ENCODE measurements around the gene ESPNL.
A peak's percentile ranks its signal among the peaks of the same experiment; 100 is the strongest.
"Not testable (repeated sequence)": the region's sequence is repeated elsewhere in the genome, so short reads cannot be mapped to it uniquely, and the experiment has no call there.

The ESPNL gene

GRCh38 chr2:238161291-238162051 lies 61.3 kb downstream of the ESPNL start:
- no peak for DNase-seq

GRCh38 chr2:238162251-238162845 lies 62.2 kb downstream of the ESPNL start:
- no peak for DNase-seq

GRCh38 chr2:238162846-238163441 lies 62.8 kb downstream of the ESPNL start:
- DNase-seq: peak; percentile 32

DNA sequence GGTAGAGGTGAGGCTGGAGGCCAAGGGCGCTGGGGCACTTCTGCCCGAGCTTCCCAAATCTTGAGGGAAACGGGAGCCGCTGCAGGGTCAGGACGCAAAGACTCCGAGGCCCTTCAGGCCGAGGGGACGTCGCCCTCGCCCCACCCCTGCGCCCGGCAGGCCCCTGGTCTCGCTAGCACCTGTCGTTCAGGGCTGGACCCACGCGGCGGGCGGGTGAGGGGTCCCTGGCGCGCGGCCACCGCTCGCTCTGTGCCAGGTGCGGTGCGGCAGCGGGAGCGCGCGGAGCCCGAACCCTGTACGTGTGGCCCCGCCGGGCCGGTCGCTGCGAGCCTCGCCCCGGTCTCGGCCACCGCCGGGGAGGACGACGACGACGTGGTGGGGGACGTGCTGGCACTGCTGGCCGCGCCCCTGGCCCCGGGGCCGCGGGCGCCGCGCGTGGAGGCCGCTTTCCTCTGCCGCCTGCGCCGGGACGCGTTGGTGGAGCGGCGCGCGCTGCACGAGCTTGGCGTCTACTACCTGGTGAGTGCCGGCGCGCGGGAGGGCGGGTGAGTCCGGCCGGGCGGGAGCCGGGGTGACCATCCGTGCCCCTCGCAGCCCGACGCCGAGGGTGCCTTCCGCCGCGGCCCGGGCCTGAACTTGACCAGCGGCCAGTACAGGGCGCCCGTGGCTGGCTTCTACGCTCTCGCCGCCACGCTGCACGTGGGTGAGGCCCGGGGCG lies 63.5 kb downstream of the ESPNL start:
- DNase-seq: no peak

DNA sequence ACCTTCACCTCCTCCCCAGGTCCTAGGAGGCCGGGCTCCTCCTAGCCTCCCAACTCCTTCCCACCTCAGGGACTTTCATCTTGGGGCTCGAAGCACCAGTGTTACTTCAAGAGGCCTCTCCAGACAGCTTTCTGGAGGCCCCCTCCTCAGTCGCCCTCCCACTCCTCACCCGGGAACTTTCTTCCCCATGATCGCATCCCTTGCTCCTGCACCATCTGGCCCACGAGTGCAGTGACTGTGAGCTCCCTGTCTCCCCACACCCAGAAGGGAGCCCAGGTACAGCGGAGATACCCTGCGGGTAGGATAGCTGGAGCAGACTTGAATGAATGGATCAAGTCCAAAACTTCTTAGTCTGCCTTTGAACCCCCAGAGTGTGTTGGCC lies 64.8 kb downstream of the ESPNL start:
- DNase-seq: no peak

GRCh38 chr2:238165288-238165921 lies 65.3 kb downstream of the ESPNL start:
- DNase-seq: no peak

DNA sequence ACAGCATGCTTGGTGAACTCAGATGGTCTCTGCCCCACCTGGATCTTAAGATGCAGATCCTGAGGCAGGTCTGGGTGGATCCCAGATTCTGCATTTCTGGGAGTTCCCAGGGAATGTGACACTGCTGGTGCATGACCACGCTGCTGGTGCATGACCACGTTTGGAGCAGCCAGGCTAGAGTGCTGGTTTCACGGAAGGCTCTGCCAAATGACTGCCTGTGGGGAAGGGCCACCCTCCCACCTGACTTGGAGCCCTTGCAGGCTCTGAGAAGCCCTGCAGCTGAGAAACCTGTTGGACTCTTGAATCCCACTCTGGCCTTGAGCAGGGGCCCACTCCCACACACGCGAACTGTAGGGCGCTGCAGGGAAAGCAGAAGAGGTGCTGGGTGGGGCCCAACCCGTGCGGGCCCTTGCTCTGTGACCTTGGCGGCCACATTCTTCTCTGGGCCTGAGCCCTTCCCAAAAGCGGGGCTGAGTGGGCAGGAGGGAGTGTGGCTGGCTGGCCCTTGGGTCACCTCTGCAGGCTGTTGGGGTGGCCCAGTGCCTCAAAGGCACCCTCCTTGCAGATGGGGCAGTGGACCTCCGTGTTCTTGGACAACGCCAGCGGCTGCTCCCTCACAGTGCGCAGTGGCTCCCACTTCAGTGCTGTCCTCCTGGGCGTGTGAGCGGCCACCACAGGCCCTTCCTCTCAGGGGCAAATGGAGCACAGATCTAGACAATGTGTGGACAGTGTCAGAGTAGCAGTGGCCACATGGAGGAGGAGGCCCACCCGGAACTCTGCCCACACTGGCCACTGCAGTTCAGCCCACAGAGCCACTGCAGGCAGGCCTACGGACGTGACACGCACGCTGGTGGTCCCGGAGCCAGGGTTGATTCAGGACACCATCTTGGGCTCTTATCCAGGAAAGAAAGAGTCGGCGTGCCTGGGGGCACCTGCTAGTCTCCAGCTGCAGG lies 66.5 kb downstream of the ESPNL start:
- no peak for DNase-seq

DNA sequence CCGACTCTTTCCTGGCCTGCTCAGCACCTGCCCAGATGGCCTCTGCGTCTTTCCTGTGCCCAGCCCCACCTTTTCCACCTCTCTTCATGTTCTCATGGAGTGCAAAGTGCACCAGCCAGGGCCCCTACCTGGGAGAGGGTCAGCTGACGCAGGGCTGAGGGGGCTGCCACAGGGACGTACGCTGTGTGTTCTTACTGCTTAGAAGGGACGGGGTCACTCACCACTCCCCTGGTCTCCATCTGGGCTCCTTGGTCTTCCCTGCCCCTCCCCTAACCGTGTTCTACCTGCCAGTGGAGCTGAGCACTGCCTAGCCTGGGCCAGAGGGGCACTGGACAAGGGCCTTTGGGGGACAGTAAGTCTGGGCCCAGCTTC lies 67.2 kb downstream of the ESPNL start:
- no peak for DNase-seq

- DNase-seq: no peak
Observed at GRCh38 chr2:238167761-238168160, 67.6 kb downstream of the ESPNL start.

GRCh38 chr2:238168196-238169047 lies 68.3 kb downstream of the ESPNL start:
- DNase-seq: no peak

DNA sequence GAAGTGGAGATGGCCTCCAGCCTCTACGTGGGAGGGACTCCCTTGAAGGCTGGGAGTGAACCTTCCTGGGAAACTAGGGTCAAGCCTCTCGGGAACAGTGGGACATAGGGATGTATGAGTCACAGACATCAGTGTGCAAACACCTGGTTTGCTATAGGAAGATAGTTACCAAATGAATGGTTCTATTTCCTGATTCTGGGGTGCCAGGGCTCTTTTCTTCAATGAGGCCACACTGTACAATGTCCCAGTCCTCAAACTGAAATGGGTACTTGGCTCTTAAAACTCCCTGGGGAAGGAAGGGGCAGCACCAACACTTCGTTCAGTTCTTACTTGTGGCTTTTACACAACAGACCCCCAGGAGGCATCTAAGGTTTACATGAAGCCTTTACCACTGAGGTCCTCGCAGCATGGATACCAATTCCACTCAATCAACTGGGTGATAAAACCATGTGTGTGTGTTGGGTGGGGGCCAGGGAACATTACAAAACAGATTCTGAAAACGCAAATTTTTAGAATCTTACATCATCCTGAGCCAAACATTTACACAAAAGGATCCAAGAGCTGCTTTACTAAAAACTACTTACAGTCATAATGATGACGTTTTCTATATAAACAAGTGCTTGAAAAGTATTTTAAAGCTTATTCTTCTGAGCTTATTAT lies 69.0 kb downstream of the ESPNL start:
- peak; percentile 92 for DNase-seq

GRCh38 chr2:238169708-238170251 lies 69.6 kb downstream of the ESPNL start:
- peak; percentile 95 for DNase-seq

DNA sequence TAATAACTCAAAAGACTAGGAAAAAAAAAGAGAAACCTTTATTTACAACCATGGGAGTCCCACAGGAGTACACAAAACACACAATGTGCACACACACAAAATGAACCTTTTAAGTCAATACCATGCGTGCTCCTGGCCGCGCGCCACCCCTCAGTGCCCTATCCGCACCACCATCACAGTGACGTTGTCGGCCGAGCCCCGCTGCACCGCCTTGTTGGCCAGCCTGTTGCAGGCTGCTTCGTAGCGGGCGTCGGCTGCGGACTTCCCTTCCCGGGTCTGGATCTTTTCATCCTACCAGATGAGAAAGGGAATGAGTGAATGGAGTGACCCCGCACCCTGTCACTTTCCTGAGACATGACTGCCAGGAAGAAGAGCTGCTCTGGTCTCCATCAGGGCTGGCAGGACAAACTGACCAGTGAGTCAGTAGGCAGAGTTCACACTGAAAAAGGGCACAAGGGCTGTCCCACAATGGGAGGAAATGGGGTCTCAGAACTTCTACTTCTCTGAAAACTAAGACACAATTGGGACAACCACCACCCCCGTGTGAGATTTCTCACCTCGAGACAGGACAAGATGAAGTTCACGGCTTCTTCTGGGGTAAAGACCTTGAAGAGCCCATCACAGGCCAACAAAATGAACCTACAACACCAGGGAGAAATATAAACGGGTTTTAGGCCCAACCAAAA lies 70.4 kb downstream of the ESPNL start:
- no peak for DNase-seq

DNA sequence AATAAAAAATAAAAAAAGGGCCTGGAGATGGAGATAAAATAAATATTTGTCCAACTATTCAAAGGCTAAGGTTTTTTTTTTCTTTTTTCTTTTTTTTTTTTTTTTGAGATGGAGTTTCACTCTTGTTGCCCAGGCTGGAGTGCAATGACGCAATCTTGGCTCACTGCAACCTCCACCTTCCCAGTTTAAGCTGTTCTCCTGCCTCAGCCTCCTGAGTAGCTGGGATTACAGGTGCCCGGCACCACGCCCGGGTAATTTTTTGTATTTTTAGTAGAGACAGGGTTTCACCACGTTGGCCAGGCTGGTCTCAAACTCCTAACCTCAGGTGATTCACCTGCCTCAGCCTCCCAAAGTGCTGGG lies 70.9 kb downstream of the ESPNL start:
- not testable (repeated sequence) for DNase-seq

DNA sequence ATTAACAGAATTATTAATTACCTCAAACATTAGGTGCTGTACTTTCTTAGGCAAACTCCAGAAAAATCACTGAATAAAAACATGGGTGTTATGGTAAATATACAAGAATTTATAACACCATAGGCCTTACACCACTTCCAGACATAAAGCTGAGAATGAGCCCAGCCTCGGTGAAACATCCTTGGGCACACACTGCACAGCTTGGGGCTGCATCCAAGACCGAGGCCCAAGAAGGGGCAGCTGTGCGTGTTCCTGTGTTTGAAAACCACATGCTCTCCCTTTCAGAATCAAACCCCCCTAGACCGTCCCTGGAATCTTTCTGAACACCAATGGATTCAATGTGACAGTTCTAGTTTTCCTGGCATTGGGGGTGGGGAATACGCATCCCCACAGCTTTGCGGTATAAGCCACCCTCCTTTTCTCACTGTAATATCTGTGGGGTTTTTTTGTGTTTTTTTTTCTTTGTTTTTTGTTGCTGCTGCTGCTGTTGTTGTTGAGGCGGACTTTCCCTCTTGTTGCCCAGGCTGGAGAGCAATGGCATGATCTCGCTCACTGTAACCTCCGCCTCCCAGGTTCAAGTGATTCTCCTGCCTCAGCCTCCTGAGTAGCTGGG lies 71.5 kb downstream of the ESPNL start:
- DNase-seq: no peak

- DNase-seq: no peak
Observed at GRCh38 chr2:238172439-238172838, 72.3 kb downstream of the ESPNL start.

GRCh38 chr2:238173692-238174091 lies 73.6 kb downstream of the ESPNL start:
- DNase-seq: no peak

- no peak for DNase-seq
Observed at GRCh38 chr2:238174291-238174690, 74.2 kb downstream of the ESPNL start.

GRCh38 chr2:238174701-238175100 lies 74.6 kb downstream of the ESPNL start:
- no peak for DNase-seq
